T-helper 2 cell (primary cell): ENCODE results near the gene SCAMP4.
A peak's percentile ranks its signal among the peaks of the same experiment; 100 is the strongest.

Experiments
- DNase-seq, 5 experiments: peaks; one replicate each; pipeline versions ENCODE4 v3.0.0 to v3.0.0-alpha.2; 2012 to 2022
- total RNA-seq, 2 donors: gene quantifications; one replicate each; lab custom pipeline; 2026; lab: John Stamatoyannopoulos, UW

The SCAMP4 gene
- total RNA-seq = 10.2 to 17.1 reads per million in 2 donors

GRCh38 chr19:1905110-1905862 lies at the start of gene SCAMP4, which contains the start of gene ADAT3:
SCAMP4 (plus strand) TSS chr19:1905399; CDS start chr19:1915020, 9,621 bp downstream.
ADAT3 (plus strand) TSS chr19:1905399; CDS start chr19:1912048, 6,649 bp downstream.
- DNase-seq = peak; percentile 91 to 100 (median 96)

GRCh38 chr19:1855828-1856255 lies 49.4 kb upstream of the SCAMP4 start:
- DNase-seq = peak in 1 of 5 experiments; percentile 77

- no peak for DNase-seq
These were observed 48.9 kb upstream of the SCAMP4 start for GRCh38 chr19:1856345-1856697.

GRCh38 chr19:1856698-1857603 lies 48.2 kb upstream of the SCAMP4 start:
- peak in 1 of 5 experiments; percentile 53 for DNase-seq

- DNase-seq = no peak
These were observed 47.4 kb upstream of the SCAMP4 start for GRCh38 chr19:1857648-1858326.

DNA sequence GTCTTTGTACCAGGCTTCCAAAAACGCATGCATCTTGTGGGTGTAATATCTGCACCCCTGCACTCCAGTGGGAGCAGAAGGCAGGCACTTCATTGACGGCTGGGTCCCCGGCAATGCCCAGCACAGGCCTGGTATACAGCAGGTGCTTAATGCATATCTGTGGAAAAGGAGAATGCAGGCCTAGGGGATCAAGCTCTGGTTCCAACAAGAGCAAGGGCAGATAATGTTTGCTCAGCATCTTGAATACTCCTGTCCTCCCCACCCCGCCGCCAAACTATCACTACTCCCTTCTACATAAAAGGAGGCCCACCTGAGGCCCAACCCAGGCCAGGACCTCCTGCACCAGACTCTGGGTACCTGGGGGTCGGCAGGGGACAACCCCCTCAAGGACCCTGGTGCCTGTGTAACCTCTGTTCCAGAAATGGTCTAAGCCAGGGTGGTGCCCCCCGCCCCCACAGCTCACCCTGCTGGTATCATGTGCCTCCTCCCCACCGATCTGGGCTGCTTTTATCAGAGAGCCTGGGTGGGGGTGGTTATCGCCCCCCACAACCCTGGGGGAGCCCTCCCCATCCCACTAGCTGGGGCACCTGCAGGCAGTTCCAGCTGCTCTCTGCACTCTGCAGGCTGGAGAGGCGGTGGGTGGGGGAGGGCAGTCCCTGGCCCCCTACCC lies 46.7 kb upstream of the SCAMP4 start:
- DNase-seq = no peak

GRCh38 chr19:1859331-1859781 lies 45.8 kb upstream of the SCAMP4 start:
- no peak for DNase-seq

DNA sequence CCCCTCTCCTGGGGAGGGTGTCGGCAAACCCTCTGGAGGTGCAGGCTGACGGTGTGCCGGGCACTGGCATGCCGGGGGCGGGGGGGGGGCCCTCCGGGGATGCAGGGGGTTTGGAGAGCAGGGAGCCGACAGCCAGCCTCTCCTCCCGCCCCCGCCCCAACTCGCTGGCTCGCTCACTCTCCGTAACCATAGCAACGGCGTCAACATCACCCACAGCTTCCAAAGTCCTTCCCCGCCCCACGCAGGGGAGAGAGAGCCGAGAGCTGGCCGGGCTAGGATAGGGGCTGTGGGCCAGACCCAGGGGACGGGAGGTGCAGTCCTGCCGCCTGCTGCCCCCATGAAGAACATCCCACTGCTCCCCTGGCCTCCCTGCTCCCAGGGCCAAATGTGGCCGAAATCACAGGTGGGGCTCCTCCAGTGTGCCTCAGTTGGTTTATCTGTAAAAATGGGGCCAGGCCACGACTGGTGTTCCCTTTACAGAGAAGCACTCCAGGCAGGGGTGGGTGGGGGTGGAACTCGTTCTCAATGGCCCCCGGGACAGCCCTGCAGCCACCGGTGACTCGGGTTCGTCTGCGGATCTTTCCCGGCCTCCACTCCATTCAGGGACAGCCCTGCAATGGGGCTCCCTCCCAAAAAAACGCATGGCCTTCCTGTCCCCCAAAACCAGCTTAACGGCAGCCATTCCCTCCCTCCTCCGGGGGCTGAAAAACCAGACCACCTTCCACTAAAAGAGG lies 45.0 kb upstream of the SCAMP4 start:
- DNase-seq = peak in 2 of 5 experiments; percentile 58 to 74

- DNase-seq = no peak
These were observed 44.2 kb upstream of the SCAMP4 start for GRCh38 chr19:1860821-1861598.

GRCh38 chr19:1861599-1862031 lies 43.6 kb upstream of the SCAMP4 start:
- DNase-seq = no peak

- no peak for DNase-seq
These were observed 43.2 kb upstream of the SCAMP4 start for GRCh38 chr19:1862068-1862423.

DNA sequence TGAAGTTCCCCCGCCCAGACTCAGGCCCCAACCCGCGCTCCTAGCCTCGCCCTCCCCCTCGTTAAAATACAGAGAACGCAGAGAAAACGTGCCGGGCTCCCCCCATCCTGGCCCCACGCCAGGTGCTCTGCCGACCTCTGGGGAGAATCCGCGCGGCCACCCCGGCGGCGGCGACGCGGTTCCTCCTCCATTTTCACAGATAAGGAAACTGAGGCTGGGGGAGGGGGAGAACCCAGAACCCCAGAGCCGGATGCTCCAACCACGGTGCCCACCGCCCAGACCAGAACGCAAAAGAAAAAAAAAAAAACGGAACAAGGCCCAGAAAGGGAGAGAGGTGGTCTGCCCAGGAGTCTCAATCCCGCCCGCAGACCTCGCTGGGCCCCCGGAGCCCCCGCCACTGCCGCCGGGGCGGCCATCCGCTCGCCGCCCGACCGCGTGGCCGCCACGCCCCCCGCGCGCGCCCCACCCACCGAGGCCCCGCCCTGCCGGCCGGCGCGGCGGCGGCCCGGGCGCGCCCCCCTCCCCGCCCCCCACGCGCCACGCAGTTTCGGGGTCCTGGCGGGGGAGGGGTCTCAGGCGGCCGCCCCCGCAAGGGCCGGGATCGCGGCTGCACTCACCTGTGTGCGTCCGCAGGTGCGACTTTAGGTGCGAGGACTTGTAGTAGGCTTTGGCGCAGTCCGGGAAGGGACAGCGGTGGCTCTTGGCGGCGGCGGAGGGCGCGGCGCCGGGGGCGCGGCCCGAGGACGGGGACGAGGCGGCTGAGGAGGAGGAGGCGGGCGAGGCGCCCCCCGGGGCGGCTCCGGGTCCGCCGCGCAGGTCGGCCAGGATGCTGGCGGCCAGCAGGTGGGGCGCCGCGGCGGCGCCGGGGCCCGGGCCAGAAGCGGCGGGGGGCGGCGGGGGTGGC lies 42.5 kb upstream of the SCAMP4 start:
- peak in 4 of 5 experiments; percentile 27 to 68 (median 50) for DNase-seq

DNA sequence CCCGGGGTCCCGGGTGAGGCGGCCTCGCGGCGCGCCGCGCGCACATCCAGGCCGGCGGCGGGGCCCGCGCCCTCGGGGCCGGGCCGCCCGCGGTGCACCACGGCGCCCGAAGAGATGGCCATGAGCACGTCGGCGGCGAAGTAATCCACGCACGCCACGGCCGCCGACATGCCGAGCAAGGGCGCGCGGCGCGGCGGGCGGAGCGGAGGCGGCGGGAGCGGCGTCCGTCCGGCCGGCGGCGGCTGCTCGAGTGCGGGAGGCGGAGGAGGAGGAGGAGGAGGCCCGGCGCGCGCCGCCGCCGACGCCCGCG lies 41.9 kb upstream of the SCAMP4 start, which contains the start of gene KLF16:
Gene KLF16 (minus strand): TSS at position 252 of the 310 bp plus-strand sequence. CDS start 82 bp downstream, at position 170.
- DNase-seq = no peak

DNA sequence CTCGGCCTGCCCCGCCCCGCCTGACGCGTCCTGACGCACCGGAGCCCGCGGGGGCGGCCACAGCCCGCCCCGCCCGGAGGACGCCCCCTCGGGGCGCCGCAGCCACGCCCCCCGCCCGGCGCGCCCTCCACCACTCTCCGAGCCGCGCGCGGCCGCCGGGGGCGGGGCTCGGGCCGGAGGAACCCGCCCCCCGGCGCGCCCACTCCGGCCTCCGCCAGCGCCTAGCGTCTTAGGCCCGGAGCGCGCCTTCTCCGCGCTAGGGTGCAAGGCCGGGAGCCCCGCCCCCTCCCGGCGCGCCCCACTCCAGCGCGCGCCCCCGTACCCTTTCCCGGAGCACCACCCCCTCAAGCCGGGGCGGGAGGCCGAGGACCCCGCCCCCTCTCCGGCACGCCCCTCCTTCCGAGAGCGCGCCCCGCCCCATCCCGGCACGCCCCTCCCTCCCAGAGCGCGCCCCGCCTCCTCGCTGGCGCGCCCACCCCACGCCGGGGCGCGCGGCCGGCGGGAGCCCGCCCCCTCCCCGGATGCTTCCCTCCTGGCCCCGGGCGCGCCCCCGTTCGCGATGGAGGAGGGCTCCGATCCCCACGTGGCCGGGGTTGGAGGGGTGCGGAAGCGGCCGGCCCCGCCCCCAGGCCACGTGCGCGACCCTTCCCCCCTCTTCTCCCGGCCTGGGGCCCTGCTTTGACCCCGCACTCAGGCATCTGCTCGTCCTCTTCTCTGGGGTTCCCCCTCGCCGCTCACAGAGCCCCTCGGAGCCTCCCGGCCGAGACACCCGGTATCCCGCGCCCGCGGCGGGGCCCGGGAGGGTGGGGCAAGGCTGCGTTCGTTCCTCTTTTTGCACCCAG lies 41.3 kb upstream of the SCAMP4 start:
- DNase-seq = peak; percentile 88 to 96 (median 90)

GRCh38 chr19:1864480-1865171 lies 40.6 kb upstream of the SCAMP4 start:
- DNase-seq = peak in 3 of 5 experiments; percentile 32 to 64 (median 37)

- DNase-seq = no peak
These were observed 39.8 kb upstream of the SCAMP4 start for GRCh38 chr19:1865172-1866010.
